HL-60 (cell line): ENCODE data around the gene HPSE2.

Experiments
- DNase-seq, 2 experiments: peaks; one replicate each; pipeline ENCODE4 v3.0.0-alpha.2; 2010 to 2020; ENCODE audit warnings: low read depth in 1 of 2, low spot score in 1 of 2
- H3K27ac ChIP-seq: fragments of 250-450 bp; sonication (Bioruptor Pico); replicated peaks from 2 replicates; pipeline ENCODE4 v1.5.1; 2020; ENCODE audit warnings: mild to moderate bottlenecking, moderate library complexity
- H3K27me3 ChIP-seq: fragments of 250-450 bp; sonication (Bioruptor Pico); 2 replicates; pipeline ENCODE4 v1.5.1; 2021; ENCODE audit warnings: mild to moderate bottlenecking, moderate library complexity; ENCODE audit not compliant: insufficient read depth, poor library complexity, severe bottlenecking
- H3K4me3 ChIP-seq: replicated peaks from 2 replicates; pipeline ENCODE4 v1.5.1; 2011; ENCODE audit warnings: mild to moderate bottlenecking, control low read depth, low read length; ENCODE audit not compliant: insufficient read depth
- CTCF ChIP-seq: IDR thresholded peaks from one replicate; pipeline ENCODE4 v1.5.1; 2011; ENCODE audit warnings: low read length, control low read depth, inconsistent platforms; ENCODE audit not compliant: insufficient read depth
- GABPA ChIP-seq: IDR thresholded peaks from 2 replicates; pipeline ENCODE4 v1.6.1; 2012; ENCODE audit warnings: low read depth
- POLR2AphosphoS5 ChIP-seq: IDR thresholded peaks from 2 replicates; pipeline ENCODE4 v1.6.1; 2012; ENCODE audit warnings: low read depth
- REST ChIP-seq: IDR thresholded peaks from 2 replicates; pipeline ENCODE4 v1.6.1; 2012; ENCODE audit warnings: low read depth; ENCODE audit not compliant: insufficient replicate concordance
- SPI1 ChIP-seq: IDR thresholded peaks from 2 replicates; pipeline ENCODE4 v1.6.1; 2012; ENCODE audit warnings: low read depth, mild to moderate bottlenecking, borderline replicate concordance

The HPSE2 gene

DNA sequence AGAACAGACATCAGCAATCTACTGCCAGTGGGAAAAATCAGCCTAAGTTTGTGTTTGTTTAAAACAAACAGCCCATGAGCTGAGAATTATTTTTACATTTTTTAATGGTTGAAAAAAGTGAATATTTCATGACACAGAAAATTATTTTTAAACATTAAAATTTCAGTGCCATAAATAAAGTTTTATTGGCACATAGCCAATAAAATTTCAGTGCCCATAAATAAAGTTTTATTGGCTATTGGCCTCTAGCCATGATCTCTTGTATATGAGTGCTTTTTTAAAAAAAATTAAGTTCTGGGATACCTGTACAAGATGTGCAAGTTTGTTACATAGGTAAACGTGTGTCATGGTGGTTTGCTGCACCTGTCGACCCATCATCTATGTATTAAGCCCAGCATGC, 305.9 kb downstream of the HPSE2 start:
- no peak for DNase-seq
- H3K27ac ChIP-seq = no peak overlapping the region
- no peak for TF ChIP-seq CTCF
- no peak for TF ChIP-seq GABPA
- no peak for TF ChIP-seq POLR2AphosphoS5
- no peak for TF ChIP-seq REST
- TF ChIP-seq SPI1 = no peak
- no peaks in the 10 kb centered on the region for H3K27me3 ChIP-seq
- no peak overlapping the region for H3K4me3 ChIP-seq

GRCh38 chr10:98925651-98926050, 310.0 kb downstream of the HPSE2 start:
- Histone ChIP-seq H3K27me3 (no peaks in the 10 kb centered on the region), H3K4me3 (no peak overlapping the region), H3K27ac (no peak overlapping the region)
- TF ChIP-seq GABPA = no peak
- no peak for TF ChIP-seq REST
- no peak for TF ChIP-seq SPI1
- TF ChIP-seq POLR2AphosphoS5 = no peak
- no peak for TF ChIP-seq CTCF
- no peak for DNase-seq

GRCh38 chr10:98924526-98924925, 311.1 kb downstream of the HPSE2 start:
- H3K4me3 ChIP-seq = no peak overlapping the region
- no peak for DNase-seq
- H3K27ac ChIP-seq = no peak overlapping the region
- no peaks in the 10 kb centered on the region for H3K27me3 ChIP-seq
- TF ChIP-seq CTCF = no peak
- no peak for TF ChIP-seq POLR2AphosphoS5
- no peak for TF ChIP-seq SPI1
- no peak for TF ChIP-seq GABPA
- TF ChIP-seq REST = no peak
